GM18508 (cell line): ENCODE results near the gene USP19.

Experiments used
- ATAC-seq: cut with Tn5 transposase; IDR thresholded peaks from one replicate; pipeline ENCODE4 v1.9.1; 2021; ENCODE audit warnings: moderate number of reproducible peaks; ENCODE audit not compliant: insufficient read depth, unreplicated experiment

USP19 gene

GRCh38 chr3:49108346-49108745 is 12.3 kb downstream of the USP19 start:
- ATAC-seq, result no peak

GRCh38 chr3:49104427-49105291 is 16.0 kb downstream of the USP19 start, which contains the start of gene QARS1:
TSS of gene QARS1 (minus strand) at chr3:49104757. CDS start at chr3:49104733, 24 bp downstream.
- no peak for ATAC-seq

GRCh38 chr3:49104052-49104426 is 16.6 kb downstream of the USP19 start:
- no peak for ATAC-seq

- no peak for ATAC-seq
These were observed 20.5 kb downstream of the USP19 start for GRCh38 chr3:49100046-49100615.

- no peak for ATAC-seq
These were observed 21.6 kb downstream of the USP19 start for GRCh38 chr3:49098910-49099630.

- ATAC-seq, result no peak
These were observed 22.2 kb downstream of the USP19 start for GRCh38 chr3:49098429-49098828.

GRCh38 chr3:49093853-49094767 is 26.5 kb downstream of the USP19 start, which contains the start of gene QRICH1:
TSS of gene QRICH1 (minus strand) at chr3:49094071. CDS start at chr3:49077017, 17,054 bp downstream.
- ATAC-seq, result peak; percentile 61

- peak; percentile 15 for ATAC-seq
These were observed 27.4 kb downstream of the USP19 start for GRCh38 chr3:49092938-49093852.

- no peak for ATAC-seq
These were observed 39.2 kb downstream of the USP19 start for GRCh38 chr3:49081429-49081828.

- no peak for ATAC-seq
These were observed 41.4 kb downstream of the USP19 start for GRCh38 chr3:49079270-49079669.

- no peak for ATAC-seq
These were observed 44.0 kb downstream of the USP19 start for GRCh38 chr3:49076646-49077045.

GRCh38 chr3:49076116-49076515 is 44.5 kb downstream of the USP19 start:
- ATAC-seq, result no peak
